ENCODE results near the gene JARID2.

DNA sequence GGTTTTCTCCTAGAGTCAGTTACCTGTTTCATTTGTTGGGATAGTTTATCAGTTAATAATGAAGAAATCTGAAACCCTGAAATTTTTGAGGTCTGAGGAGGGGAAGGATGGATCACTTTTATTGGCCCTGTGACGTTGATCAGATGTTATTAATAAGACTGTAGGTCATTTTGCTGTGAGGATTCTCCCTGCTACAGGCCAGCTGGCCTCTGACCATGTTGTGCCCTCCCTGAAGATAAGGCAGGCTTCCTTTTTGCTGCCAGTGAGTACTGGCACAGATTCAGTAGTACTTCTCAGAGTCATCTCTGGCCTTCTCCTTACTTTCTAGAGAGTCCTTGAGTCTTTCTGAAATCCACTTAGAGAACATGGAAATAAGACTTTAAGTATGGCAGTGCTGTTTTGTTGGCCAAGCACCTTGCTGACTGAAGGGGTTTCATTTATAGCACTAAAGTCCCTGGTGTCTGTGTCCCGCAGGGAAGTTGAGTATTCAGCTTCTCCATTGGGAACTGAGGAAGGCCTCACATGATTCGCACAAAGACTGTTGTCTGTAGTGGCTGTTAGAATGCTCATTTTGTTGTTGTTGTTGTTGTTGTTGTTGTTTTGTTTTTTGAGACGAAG is 214.3 kb downstream of the JARID2 start:
- no peak for TF ChIP-seq POLR2A (IDR thresholded peaks at IDR 0.05)
- TF ChIP-seq, protein P1, sequence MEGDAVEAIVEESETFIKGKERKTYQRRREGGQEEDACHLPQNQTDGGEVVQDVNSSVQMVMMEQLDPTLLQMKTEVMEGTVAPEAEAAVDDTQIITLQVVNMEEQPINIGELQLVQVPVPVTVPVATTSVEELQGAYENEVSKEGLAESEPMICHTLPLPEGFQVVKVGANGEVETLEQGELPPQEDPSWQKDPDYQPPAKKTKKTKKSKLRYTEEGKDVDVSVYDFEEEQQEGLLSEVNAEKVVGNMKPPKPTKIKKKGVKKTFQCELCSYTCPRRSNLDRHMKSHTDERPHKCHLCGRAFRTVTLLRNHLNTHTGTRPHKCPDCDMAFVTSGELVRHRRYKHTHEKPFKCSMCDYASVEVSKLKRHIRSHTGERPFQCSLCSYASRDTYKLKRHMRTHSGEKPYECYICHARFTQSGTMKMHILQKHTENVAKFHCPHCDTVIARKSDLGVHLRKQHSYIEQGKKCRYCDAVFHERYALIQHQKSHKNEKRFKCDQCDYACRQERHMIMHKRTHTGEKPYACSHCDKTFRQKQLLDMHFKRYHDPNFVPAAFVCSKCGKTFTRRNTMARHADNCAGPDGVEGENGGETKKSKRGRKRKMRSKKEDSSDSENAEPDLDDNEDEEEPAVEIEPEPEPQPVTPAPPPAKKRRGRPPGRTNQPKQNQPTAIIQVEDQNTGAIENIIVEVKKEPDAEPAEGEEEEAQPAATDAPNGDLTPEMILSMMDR (IDR thresholded peaks at IDR 0.05) = no peak
